HepG2 (cell line): ENCODE results near the gene DHX8. TPM values are rescaled to one million over a fixed set of nuclear protein-coding genes. Genes with fewer than 3 reads are reported as not detected.

Experiments
- ARNTL ChIP-seq: sonication (generic); formaldehyde crosslinking; IDR thresholded peaks from 2 replicates; pipeline ENCODE4 v1.4.0; 2020; ENCODE audit warnings: mild to moderate bottlenecking, missing genetic modification reagents
- DNMT3B ChIP-seq: conservative IDR thresholded peaks from 2 replicates; pipeline ENCODE4 v1.6.1; 2016; ENCODE audit warnings: missing biosample characterization, control low read depth
- FLYWCH1 ChIP-seq: sonication (generic); formaldehyde crosslinking; IDR thresholded peaks from 2 replicates; pipeline ENCODE4 v1.8.1; 2023; ENCODE audit warnings: mild to moderate bottlenecking, missing genetic modification reagents
- HNRNPH1 ChIP-seq: fragments of 200-400 bp; formaldehyde crosslinking; optimal IDR thresholded peaks from 2 replicates; pipeline ENCODE3; 2017; ENCODE audit warnings: mild to moderate bottlenecking, low read depth, low read length
- HNRNPUL1 ChIP-seq: fragments of 200-400 bp; formaldehyde crosslinking; IDR thresholded peaks from 2 replicates; pipeline ENCODE4 v1.6.1; 2017; ENCODE audit warnings: low read depth, mild to moderate bottlenecking, low read length, moderate library complexity
- LCORL ChIP-seq, 2 experiments: fragments of 450-650 bp in 1 of 2; sonication (generic) in 1 of 2; formaldehyde crosslinking in 1 of 2; IDR thresholded peaks; 2 replicates each; pipeline versions ENCODE4 v1.5.0 to v1.6.1; 2017 to 2020; ENCODE audit warnings: antibody characterized with exemption in 1 of 2, missing genetic modification reagents in 1 of 2
- MATR3 ChIP-seq: sonication (generic); formaldehyde crosslinking; IDR thresholded peaks from 2 replicates; pipeline ENCODE4 v1.4.0; 2020; ENCODE audit warnings: missing genetic modification reagents
- NPAS2 ChIP-seq: sonication (generic); formaldehyde crosslinking; IDR thresholded peaks from 2 replicates; pipeline ENCODE4 v1.8.0; 2022; ENCODE audit warnings: mild to moderate bottlenecking, missing genetic modification reagents, borderline replicate concordance
- RFXANK ChIP-seq: IDR thresholded peaks from 2 replicates; pipeline ENCODE4 v1.6.1; 2016
- SMAD9 ChIP-seq: sonication (generic); formaldehyde crosslinking; IDR thresholded peaks from 2 replicates; pipeline ENCODE4 v1.5.1; 2020; ENCODE audit warnings: mild to moderate bottlenecking, missing genetic modification reagents
- SMARCC2 ChIP-seq: fragments of 450-650 bp; IDR thresholded peaks from 2 replicates; pipeline ENCODE4 v1.6.1; 2017; ENCODE audit warnings: antibody characterized with exemption, mild to moderate bottlenecking
- ZBTB42 ChIP-seq: sonication (generic); formaldehyde crosslinking; IDR thresholded peaks from 2 replicates; pipeline ENCODE4 v1.5.0; 2020; ENCODE audit warnings: mild to moderate bottlenecking, missing genetic modification reagents
- ZMYM3 ChIP-seq: sonication (generic); formaldehyde crosslinking; IDR thresholded peaks from 2 replicates; pipeline ENCODE4 v1.5.1; 2020; ENCODE audit warnings: mild to moderate bottlenecking, missing genetic modification reagents
- ZNF124 ChIP-seq: sonication (generic); formaldehyde crosslinking; IDR thresholded peaks from 2 replicates; pipeline ENCODE4 v1.4.0; 2020; ENCODE audit warnings: missing genetic modification reagents
- ZNF143 ChIP-seq: sonication (generic); formaldehyde crosslinking; IDR thresholded peaks from 2 replicates; pipeline ENCODE4 v1.4.0; 2020; ENCODE audit warnings: missing genetic modification reagents
- ZNF343 ChIP-seq: sonication (generic); formaldehyde crosslinking; IDR thresholded peaks from 2 replicates; pipeline ENCODE4 v1.4.0; 2020; ENCODE audit warnings: mild to moderate bottlenecking, missing genetic modification reagents
- ZNF446 ChIP-seq: sonication (generic); formaldehyde crosslinking; IDR thresholded peaks from 2 replicates; pipeline ENCODE4 v1.5.0; 2020; ENCODE audit warnings: mild to moderate bottlenecking, missing genetic modification reagents
- ZNF564 ChIP-seq: sonication (generic); formaldehyde crosslinking; IDR thresholded peaks from 2 replicates; pipeline ENCODE4 v1.8.1; 2023; ENCODE audit warnings: mild to moderate bottlenecking, missing genetic modification reagents
- polyA plus RNA-seq, 8 experiments: library from polyadenylated mRNA; depleted of rRNA in 3 of 8; stranded (reverse) in 7 of 8; unstranded in 1 of 8; fragments of >200 nt; fragmentation: Illumina TruSeq in 4 of 8; extraction: Trizol in 4 of 8; gene quantifications; 2 replicates each; pipeline versions ENCODE4 v1.2.1 to v1.2.3, GENCODE V29; 2011 to 2016; ENCODE audit warnings: low read depth in 4 of 8, missing spikeins in 1 of 8, mixed read lengths in 1 of 8; ENCODE audit not compliant: insufficient read depth in 1 of 8
- total RNA-seq, 5 experiments: library from RNA; depleted of rRNA; stranded (reverse); fragments of >200 nt; fragmentation: Illumina TruSeq; extraction: Trizol; gene quantifications; 2 replicates each; pipeline ENCODE4 v1.2.3, GENCODE V29; 2016; ENCODE audit warnings: low read depth in 1 of 5
- TF ChIP-seq, protein P1 (sequence below): sonication (generic); formaldehyde crosslinking; IDR thresholded peaks from 2 replicates; pipeline ENCODE4 v1.4.0; 2020; ENCODE audit warnings: mild to moderate bottlenecking, low read depth, missing genetic modification reagents
- TF ChIP-seq, protein P2 (sequence below): sonication (generic); formaldehyde crosslinking; IDR thresholded peaks from 2 replicates; pipeline ENCODE4 v1.5.0; 2020; ENCODE audit warnings: mild to moderate bottlenecking, missing genetic modification reagents
- TF ChIP-seq, protein P3 (sequence below): fragments of 450-650 bp; IDR thresholded peaks from 2 replicates; pipeline ENCODE4 v1.6.1; 2017
- TF ChIP-seq, protein P4 (sequence below): sonication (generic); formaldehyde crosslinking; IDR thresholded peaks from 2 replicates; pipeline ENCODE4 v1.4.0; 2020; ENCODE audit warnings: mild to moderate bottlenecking, low read depth, missing genetic modification reagents
- TF ChIP-seq, protein P5 (sequence below): sonication (generic); formaldehyde crosslinking; IDR thresholded peaks from 2 replicates; pipeline ENCODE4 v1.5.0; 2020; ENCODE audit warnings: mild to moderate bottlenecking, missing genetic modification reagents

Gene DHX8
- total and polyA plus RNA-seq, 2 of the 13 experiments (the other 11 are each of a cell fraction or from before 2014, with no cell fraction given), result 24.8 to 48.9 TPM

DNA sequence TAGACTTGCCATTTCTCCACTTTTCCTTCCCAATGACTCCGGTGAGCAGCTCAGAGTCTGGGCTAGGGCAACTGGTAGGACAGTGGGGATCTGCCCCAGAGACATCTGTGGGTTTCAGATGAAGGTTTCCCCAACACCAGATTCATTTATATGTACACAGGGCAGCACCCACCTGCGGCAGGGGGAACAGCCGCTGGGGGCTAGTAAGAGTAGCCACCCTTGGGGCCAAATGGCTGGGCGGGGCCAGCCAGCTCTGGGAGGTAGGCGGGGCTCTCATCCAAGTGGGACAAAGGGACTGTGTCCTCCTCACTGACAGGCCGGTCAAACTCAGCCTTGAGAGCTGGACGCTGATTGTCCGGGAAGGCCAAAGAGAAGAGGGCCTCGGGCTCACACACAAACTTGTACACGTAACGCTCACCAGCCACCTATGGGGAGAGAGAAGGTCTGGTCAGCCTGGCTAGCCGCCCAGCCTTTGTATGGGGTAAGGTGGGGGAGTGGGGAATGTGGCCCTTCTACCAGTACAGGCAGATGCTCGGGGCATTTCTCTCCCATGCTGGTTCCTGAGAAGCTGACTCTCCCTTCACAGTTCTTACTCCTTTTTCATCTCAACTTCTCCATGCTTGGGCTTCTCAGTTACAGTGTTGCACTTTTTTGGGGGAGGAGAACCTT, 44.7 kb downstream of the DHX8 start (continued):
- TF ChIP-seq NPAS2 (no peak), HNRNPUL1 (no peak), SMARCC2 (no peak), SMAD9 (CRISPR knock-in tag) (no peak), ZNF446 (no peak), ARNTL (CRISPR knock-in tag) (0 out of 2 replicates have a peak, but pooled peaks have one; percentile 53), FLYWCH1 (CRISPR knock-in tag) (no peak), MATR3 (CRISPR knock-in tag) (no peak), ZNF564 (no peak), HNRNPH1 (no peak), LCORL (IDR thresholded peaks at IDR 0.05) (no peak), LCORL (CRISPR knock-in tag; IDR thresholded peaks at IDR 0.05) (peak; percentile 85; the same call in 1 of the 2 replicates), ZBTB42 (CRISPR knock-in tag) (no peak), ZNF143 (peak; percentile 27; the same call in 1 of the 2 replicates), RFXANK (CRISPR knock-in tag) (no peak), ZNF343 (CRISPR knock-in tag) (no peak), ZNF124 (CRISPR knock-in tag) (peak; percentile 48; the same call in 1 of the 2 replicates), DNMT3B (CRISPR knock-in tag) (no peak), ZMYM3 (CRISPR knock-in tag) (no peak)
- TF ChIP-seq, protein P1, sequence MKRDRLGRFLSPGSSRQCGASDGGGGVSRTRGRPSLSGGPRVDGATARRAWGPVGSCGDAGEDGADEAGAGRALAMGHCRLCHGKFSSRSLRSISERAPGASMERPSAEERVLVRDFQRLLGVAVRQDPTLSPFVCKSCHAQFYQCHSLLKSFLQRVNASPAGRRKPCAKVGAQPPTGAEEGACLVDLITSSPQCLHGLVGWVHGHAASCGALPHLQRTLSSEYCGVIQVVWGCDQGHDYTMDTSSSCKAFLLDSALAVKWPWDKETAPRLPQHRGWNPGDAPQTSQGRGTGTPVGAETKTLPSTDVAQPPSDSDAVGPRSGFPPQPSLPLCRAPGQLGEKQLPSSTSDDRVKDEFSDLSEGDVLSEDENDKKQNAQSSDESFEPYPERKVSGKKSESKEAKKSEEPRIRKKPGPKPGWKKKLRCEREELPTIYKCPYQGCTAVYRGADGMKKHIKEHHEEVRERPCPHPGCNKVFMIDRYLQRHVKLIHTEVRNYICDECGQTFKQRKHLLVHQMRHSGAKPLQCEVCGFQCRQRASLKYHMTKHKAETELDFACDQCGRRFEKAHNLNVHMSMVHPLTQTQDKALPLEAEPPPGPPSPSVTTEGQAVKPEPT (CRISPR knock-in tag), result no peak
- TF ChIP-seq, protein P2, sequence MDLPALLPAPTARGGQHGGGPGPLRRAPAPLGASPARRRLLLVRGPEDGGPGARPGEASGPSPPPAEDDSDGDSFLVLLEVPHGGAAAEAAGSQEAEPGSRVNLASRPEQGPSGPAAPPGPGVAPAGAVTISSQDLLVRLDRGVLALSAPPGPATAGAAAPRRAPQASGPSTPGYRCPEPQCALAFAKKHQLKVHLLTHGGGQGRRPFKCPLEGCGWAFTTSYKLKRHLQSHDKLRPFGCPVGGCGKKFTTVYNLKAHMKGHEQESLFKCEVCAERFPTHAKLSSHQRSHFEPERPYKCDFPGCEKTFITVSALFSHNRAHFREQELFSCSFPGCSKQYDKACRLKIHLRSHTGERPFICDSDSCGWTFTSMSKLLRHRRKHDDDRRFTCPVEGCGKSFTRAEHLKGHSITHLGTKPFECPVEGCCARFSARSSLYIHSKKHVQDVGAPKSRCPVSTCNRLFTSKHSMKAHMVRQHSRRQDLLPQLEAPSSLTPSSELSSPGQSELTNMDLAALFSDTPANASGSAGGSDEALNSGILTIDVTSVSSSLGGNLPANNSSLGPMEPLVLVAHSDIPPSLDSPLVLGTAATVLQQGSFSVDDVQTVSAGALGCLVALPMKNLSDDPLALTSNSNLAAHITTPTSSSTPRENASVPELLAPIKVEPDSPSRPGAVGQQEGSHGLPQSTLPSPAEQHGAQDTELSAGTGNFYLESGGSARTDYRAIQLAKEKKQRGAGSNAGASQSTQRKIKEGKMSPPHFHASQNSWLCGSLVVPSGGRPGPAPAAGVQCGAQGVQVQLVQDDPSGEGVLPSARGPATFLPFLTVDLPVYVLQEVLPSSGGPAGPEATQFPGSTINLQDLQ, result no peak
- TF ChIP-seq, protein P3, sequence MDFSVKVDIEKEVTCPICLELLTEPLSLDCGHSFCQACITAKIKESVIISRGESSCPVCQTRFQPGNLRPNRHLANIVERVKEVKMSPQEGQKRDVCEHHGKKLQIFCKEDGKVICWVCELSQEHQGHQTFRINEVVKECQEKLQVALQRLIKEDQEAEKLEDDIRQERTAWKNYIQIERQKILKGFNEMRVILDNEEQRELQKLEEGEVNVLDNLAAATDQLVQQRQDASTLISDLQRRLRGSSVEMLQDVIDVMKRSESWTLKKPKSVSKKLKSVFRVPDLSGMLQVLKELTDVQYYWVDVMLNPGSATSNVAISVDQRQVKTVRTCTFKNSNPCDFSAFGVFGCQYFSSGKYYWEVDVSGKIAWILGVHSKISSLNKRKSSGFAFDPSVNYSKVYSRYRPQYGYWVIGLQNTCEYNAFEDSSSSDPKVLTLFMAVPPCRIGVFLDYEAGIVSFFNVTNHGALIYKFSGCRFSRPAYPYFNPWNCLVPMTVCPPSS, result no peak
- TF ChIP-seq, protein P4, sequence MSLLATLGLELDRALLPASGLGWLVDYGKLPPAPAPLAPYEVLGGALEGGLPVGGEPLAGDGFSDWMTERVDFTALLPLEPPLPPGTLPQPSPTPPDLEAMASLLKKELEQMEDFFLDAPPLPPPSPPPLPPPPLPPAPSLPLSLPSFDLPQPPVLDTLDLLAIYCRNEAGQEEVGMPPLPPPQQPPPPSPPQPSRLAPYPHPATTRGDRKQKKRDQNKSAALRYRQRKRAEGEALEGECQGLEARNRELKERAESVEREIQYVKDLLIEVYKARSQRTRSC (CRISPR knock-in tag), result no peak
- TF ChIP-seq, protein P5, sequence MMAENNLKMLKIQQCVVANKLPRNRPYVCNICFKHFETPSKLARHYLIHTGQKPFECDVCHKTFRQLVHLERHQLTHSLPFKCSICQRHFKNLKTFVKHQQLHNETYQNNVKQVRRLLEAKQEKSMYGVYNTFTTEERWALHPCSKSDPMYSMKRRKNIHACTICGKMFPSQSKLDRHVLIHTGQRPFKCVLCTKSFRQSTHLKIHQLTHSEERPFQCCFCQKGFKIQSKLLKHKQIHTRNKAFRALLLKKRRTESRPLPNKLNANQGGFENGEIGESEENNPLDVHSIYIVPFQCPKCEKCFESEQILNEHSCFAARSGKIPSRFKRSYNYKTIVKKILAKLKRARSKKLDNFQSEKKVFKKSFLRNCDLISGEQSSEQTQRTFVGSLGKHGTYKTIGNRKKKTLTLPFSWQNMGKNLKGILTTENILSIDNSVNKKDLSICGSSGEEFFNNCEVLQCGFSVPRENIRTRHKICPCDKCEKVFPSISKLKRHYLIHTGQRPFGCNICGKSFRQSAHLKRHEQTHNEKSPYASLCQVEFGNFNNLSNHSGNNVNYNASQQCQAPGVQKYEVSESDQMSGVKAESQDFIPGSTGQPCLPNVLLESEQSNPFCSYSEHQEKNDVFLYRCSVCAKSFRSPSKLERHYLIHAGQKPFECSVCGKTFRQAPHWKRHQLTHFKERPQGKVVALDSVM (CRISPR knock-in tag), result no peak
